GM23338 (cell line): ENCODE results near the gene NOXA1. TPM values are rescaled to one million over a fixed set of nuclear protein-coding genes. Genes with fewer than 3 reads are reported as not detected.

ENCODE experiments used
- ATAC-seq: fragments of 200-7000 bp; cut with Tn5 transposase; 3 replicates; pipeline ENCODE4 v1.9.1; 2020
- DNase-seq: peaks from one replicate; pipeline ENCODE4 v3.0.0-alpha.2; 2015; ENCODE audit warnings: low spot score
- H2AFZ ChIP-seq: fragments of 200-600 bp; sonication (generic); 2 replicates; pipeline ENCODE4 v1.8.0; 2016; ENCODE audit warnings: antibody characterized with exemption, mild to moderate bottlenecking, moderate library complexity
- H3F3A ChIP-seq: fragments of 200-600 bp; sonication (generic); replicated peaks from 2 replicates; pipeline ENCODE4 v1.8.0; 2017; ENCODE audit warnings: antibody characterized with exemption, mixed run types, low read depth
- H3K27ac ChIP-seq: fragments of 200-600 bp; sonication (generic); 2 replicates; pipeline ENCODE4 v1.6.1; 2016; ENCODE audit warnings: low read depth
- H3K27me3 ChIP-seq: fragments of 200-600 bp; sonication (generic); 2 replicates; pipeline ENCODE4 v1.8.0; 2016; ENCODE audit warnings: mild to moderate bottlenecking, mixed run types, moderate library complexity; ENCODE audit not compliant: insufficient read depth
- H3K36me3 ChIP-seq: fragments of 200-600 bp; sonication (generic); 2 replicates; pipeline ENCODE4 v1.8.0; 2016; ENCODE audit warnings: mild to moderate bottlenecking; ENCODE audit not compliant: insufficient read depth
- H3K4me1 ChIP-seq: fragments of 200-600 bp; sonication (generic); 2 replicates; pipeline ENCODE4 v1.8.0; 2016; ENCODE audit warnings: mild to moderate bottlenecking, moderate library complexity; ENCODE audit not compliant: insufficient read depth
- H3K4me2 ChIP-seq: fragments of 200-600 bp; sonication (generic); 2 replicates; pipeline ENCODE4 v1.7.1; 2017; ENCODE audit warnings: mixed run types
- H3K4me3 ChIP-seq: fragments of 200-600 bp; sonication (generic); 2 replicates; pipeline ENCODE4 v1.6.1; 2016; ENCODE audit warnings: mixed run types
- H3K79me2 ChIP-seq: fragments of 200-600 bp; sonication (generic); replicated peaks from 2 replicates; pipeline ENCODE4 v1.8.0; 2017; ENCODE audit warnings: mild to moderate bottlenecking; ENCODE audit not compliant: insufficient read depth
- H3K9me2 ChIP-seq: fragments of 200-600 bp; sonication (generic); 2 replicates; pipeline ENCODE4 v1.8.0; 2017; ENCODE audit not compliant: insufficient read depth
- H4K20me1 ChIP-seq: fragments of 200-600 bp; sonication (generic); replicated peaks from 2 replicates; pipeline ENCODE4 v1.8.0; 2017; ENCODE audit warnings: mild to moderate bottlenecking; ENCODE audit not compliant: insufficient read depth
- H3K27ac Mint-ChIP-seq: 2 replicates; pipeline ENCODE4 v1.8.0; 2020; ENCODE audit warnings: inconsistent platforms, mild to moderate bottlenecking, moderate library complexity, mixed read lengths
- H3K27me3 Mint-ChIP-seq: 3 replicates; pipeline ENCODE4 v1.8.0; 2022; ENCODE audit warnings: low read depth, mild to moderate bottlenecking, moderate library complexity, mixed read lengths, inconsistent platforms; ENCODE audit not compliant: insufficient read depth, poor library complexity
- H3K36me3 Mint-ChIP-seq: 3 replicates; pipeline ENCODE4 v1.8.0; 2021; ENCODE audit warnings: low read depth, mild to moderate bottlenecking, inconsistent platforms, moderate library complexity, mixed read lengths
- H3K4me1 Mint-ChIP-seq: 3 replicates; pipeline ENCODE4 v1.8.0; 2020; ENCODE audit warnings: mild to moderate bottlenecking, inconsistent platforms, mixed read lengths
- H3K4me3 Mint-ChIP-seq: 3 replicates; pipeline ENCODE4 v1.8.0; 2021; ENCODE audit warnings: moderate library complexity, mild to moderate bottlenecking, inconsistent platforms, mixed read lengths
- H3K9me3 Mint-ChIP-seq: 3 replicates; pipeline ENCODE4 v1.8.0; 2020; ENCODE audit warnings: moderate library complexity, mild to moderate bottlenecking, inconsistent platforms, mixed read lengths
- CREB1 ChIP-seq: fragments of 250-450 bp; sonication (Bioruptor Pico); IDR thresholded peaks from 2 replicates; pipeline ENCODE4 v1.5.0; 2020; ENCODE audit warnings: low read depth, mild to moderate bottlenecking, moderate library complexity
- CTCF ChIP-seq, 2 experiments: fragments of 200-600 bp in 1 of 2; sonication (generic) in 1 of 2; conservative IDR thresholded peaks; 2 replicates each; pipeline versions ENCODE4 v1.5.1 to v1.6.1; 2016 to 2017; ENCODE audit warnings: antibody characterized with exemption in 2 of 2, low read depth in 2 of 2, mild to moderate bottlenecking in 2 of 2, moderate library complexity in 1 of 2
- EZH2 ChIP-seq: fragments of 200-600 bp; sonication (generic); IDR thresholded peaks from one replicate; pipeline ENCODE4 v1.8.0; 2017; ENCODE audit warnings: antibody characterized with exemption, mild to moderate bottlenecking, low read depth; ENCODE audit not compliant: unreplicated experiment
- JUNB ChIP-seq: IDR thresholded peaks from one replicate; pipeline ENCODE4 v1.6.1; 2016; ENCODE audit warnings: antibody characterized with exemption; ENCODE audit not compliant: unreplicated experiment
- NANOG ChIP-seq: IDR thresholded peaks from 2 replicates; pipeline ENCODE4 v1.6.1; 2016; ENCODE audit warnings: antibody characterized with exemption, borderline replicate concordance
- REST ChIP-seq: IDR thresholded peaks from one replicate; pipeline ENCODE4 v1.6.1; 2018; ENCODE audit warnings: antibody characterized with exemption; ENCODE audit not compliant: unreplicated experiment
- STAT1 ChIP-seq: IDR thresholded peaks from one replicate; pipeline ENCODE4 v1.6.1; 2016; ENCODE audit warnings: antibody characterized with exemption; ENCODE audit not compliant: unreplicated experiment
- ZNF331 ChIP-seq: fragments of 250-450 bp; sonication (Bioruptor Pico); IDR thresholded peaks from 2 replicates; pipeline ENCODE4 v1.5.0; 2020; ENCODE audit warnings: low read depth, mild to moderate bottlenecking, moderate library complexity
- polyA plus RNA-seq: library from polyadenylated mRNA; unstranded; fragments of >200 nt; fragmentation: Nextera tagmentation; extraction: Ambion mirVana; gene quantifications from 2 replicates; pipeline ENCODE4 v1.2.1, GENCODE V29; 2016
- total RNA-seq: library from RNA; depleted of rRNA; stranded (reverse); fragments of >200 nt; shearing (Covaris generic); gene quantifications from 2 replicates; pipeline ENCODE4 v1.2.3, GENCODE V29; 2014

The NOXA1 gene
- total and polyA plus RNA-seq, 2 experiments from 2014 or later: 0.59 to 0.68 TPM

DNA sequence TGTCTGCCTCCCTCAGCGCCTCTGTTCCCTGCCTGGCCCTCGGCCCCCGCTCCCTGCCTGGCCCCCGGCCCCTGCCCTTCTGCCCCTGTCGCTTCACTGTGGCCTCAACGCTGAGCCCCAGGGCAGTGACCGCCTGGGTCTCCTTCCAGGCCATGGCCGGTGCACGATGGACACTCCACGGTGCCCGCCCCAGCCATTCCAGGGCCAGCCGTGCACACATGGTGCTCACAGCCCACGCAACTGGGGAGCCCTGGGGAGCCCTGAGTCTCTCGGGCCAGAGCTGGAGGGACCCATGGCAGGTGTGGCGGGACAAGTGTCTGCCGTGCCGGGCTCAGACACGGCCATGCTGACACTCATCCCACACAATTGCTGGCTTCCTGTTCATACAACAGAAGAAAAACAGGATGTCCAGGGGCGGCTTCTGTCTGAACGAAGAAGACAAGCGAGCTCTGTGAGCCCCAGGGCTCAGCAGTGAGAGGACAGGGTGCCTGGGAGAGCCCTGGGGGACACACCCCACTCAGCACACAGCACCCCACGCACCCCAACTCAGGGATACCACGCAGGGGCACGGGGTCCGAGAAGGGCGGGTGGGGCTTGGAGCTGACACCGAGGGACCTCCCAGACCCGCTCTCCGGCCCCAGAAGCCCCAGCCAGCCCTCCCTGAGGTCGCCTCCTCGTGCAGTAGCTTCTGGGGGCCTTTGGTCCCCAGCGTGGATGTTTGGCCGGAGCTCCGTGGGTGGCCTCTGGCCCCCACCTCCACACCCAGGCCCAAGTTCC, 35.9 kb upstream of the NOXA1 start (continued):
- TF ChIP-seq CTCF (conservative IDR thresholded peaks at IDR 0.05; ENCODE audit: low read depth in 2 of 2): no peak
- TF ChIP-seq STAT1: no peak
- no peak for TF ChIP-seq ZNF331 (CRISPR knock-in tag)
- no peak for TF ChIP-seq REST

DNA sequence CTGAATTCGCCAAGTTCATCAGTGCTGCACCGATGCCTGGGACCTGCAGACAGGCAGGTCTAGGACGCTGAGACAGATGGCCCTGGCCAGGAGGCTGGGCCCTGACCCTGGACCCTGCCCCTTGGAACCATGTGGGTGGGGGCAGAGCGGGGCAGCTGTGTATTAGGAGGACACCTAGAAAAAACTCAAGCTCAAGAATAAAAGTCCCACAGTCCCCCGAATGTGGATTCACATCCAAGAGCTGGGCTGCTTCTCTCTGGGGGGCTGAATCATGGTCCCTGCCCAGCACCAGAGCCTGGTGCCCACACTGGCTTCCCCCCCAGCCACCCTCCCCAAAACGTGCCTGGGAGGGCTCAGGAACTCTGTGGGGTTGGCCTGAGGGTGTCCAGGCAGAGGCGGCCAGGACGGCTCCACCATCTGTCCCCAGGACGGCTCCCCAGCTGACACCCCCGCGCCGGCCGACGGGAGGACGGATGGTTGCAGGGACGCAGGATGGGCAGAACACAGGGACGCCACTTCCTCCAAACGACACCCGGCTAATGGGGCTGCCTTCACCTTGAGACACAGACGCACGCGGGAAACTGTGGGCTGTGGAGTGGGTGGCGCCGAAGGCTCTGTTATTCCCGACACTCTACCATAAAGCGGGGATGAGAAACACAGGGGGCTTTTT, 35.2 kb upstream of the NOXA1 start:
- ATAC-seq (no peak), DNase-seq (no peak)
- no peaks in the 10 kb centered on the region for H3K36me3 ChIP-seq
- Mint-ChIP-seq H3K27ac (no peak overlapping the region), H3K4me3 (no peak overlapping the region), H3K36me3 (no peaks in the 10 kb centered on the region), H3K27me3 (peaks cover 4% of the 10 kb centered on the region), H3K4me1 (no peaks in the 10 kb centered on the region), H3K9me3 (no peaks in the 10 kb centered on the region)
- no peaks in the 10 kb centered on the region for H4K20me1 ChIP-seq
- no peaks in the 10 kb centered on the region for H3K9me2 ChIP-seq
- H3F3A ChIP-seq: no peaks in the 10 kb centered on the region
- H3K4me1 ChIP-seq: no peaks in the 10 kb centered on the region
- H3K27me3 ChIP-seq: no peaks in the 10 kb centered on the region
- no peak overlapping the region for H3K4me3 ChIP-seq
- no peaks in the 10 kb centered on the region for H3K79me2 ChIP-seq
- H3K4me2 ChIP-seq: no peak overlapping the region
- no peak overlapping the region for H3K27ac ChIP-seq
- no peak overlapping the region for H2AFZ ChIP-seq
- no peak for TF ChIP-seq STAT1
- TF ChIP-seq EZH2: no peak
- TF ChIP-seq CTCF (conservative IDR thresholded peaks at IDR 0.05; ENCODE audit: low read depth in 2 of 2): no peak
- no peak for TF ChIP-seq ZNF331 (CRISPR knock-in tag)
- TF ChIP-seq JUNB: no peak
- no peak for TF ChIP-seq CREB1
- TF ChIP-seq REST: no peak
- TF ChIP-seq NANOG: no peak
